Fibroblast of pulmonary artery (primary cell): ENCODE results near the gene CALHM5.

ENCODE experiments used
- DNase-seq: peaks from one replicate; pipeline ENCODE4 v3.0.0-alpha.2; 2010; ENCODE audit warnings: low read depth
- H3K4me3 ChIP-seq: replicated peaks from 2 replicates; pipeline ENCODE4 v1.5.1; 2011; ENCODE audit warnings: low read depth, mild to moderate bottlenecking, control low read depth, low read length, moderate library complexity
- TF ChIP-seq, protein P1 (sequence below): IDR thresholded peaks from 2 replicates; pipeline ENCODE4 v1.5.1; 2011; ENCODE audit warnings: mild to moderate bottlenecking, control low read depth, low read length, inconsistent platforms; ENCODE audit errors: missing control alignments

Gene CALHM5, protein sequence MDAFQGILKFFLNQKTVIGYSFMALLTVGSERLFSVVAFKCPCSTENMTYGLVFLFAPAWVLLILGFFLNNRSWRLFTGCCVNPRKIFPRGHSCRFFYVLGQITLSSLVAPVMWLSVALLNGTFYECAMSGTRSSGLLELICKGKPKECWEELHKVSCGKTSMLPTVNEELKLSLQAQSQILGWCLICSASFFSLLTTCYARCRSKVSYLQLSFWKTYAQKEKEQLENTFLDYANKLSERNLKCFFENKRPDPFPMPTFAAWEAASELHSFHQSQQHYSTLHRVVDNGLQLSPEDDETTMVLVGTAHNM

DNA sequence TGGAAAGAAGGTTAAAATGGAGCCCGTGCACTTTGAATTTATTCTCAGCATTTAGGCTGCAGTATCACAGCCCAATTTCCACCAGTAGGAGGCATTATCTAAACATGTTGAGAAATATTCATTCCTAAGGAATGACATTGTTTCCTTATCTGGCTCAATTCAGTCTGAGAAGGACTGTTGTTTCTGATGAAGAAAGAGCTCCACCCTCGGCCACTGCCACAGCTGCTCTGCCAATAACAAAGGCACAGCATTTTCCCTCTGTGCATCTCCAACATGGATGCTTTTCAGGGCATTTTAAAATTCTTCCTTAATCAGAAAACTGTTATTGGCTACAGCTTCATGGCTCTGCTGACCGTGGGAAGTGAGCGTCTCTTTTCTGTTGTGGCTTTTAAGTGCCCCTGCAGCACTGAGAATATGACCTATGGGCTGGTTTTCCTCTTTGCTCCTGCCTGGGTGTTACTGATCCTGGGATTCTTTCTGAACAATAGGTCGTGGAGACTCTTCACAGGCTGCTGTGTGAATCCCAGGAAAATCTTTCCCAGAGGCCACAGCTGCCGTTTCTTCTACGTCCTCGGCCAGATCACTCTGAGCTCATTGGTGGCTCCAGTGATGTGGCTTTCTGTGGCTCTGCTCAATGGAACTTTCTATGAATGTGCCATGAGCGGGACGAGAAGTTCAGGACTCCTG, at the start of gene CALHM5:
Gene CALHM5 (plus strand): TSS at position 216 of the 687 bp plus-strand sequence. CDS start 58 bp downstream, at position 274.
- TF ChIP-seq, protein P1, sequence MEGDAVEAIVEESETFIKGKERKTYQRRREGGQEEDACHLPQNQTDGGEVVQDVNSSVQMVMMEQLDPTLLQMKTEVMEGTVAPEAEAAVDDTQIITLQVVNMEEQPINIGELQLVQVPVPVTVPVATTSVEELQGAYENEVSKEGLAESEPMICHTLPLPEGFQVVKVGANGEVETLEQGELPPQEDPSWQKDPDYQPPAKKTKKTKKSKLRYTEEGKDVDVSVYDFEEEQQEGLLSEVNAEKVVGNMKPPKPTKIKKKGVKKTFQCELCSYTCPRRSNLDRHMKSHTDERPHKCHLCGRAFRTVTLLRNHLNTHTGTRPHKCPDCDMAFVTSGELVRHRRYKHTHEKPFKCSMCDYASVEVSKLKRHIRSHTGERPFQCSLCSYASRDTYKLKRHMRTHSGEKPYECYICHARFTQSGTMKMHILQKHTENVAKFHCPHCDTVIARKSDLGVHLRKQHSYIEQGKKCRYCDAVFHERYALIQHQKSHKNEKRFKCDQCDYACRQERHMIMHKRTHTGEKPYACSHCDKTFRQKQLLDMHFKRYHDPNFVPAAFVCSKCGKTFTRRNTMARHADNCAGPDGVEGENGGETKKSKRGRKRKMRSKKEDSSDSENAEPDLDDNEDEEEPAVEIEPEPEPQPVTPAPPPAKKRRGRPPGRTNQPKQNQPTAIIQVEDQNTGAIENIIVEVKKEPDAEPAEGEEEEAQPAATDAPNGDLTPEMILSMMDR = peak; percentile 76
- peak within 1 kb of the TSS; percentile 59 for H3K4me3 ChIP-seq
- DNase-seq = peak; percentile 96

DNA sequence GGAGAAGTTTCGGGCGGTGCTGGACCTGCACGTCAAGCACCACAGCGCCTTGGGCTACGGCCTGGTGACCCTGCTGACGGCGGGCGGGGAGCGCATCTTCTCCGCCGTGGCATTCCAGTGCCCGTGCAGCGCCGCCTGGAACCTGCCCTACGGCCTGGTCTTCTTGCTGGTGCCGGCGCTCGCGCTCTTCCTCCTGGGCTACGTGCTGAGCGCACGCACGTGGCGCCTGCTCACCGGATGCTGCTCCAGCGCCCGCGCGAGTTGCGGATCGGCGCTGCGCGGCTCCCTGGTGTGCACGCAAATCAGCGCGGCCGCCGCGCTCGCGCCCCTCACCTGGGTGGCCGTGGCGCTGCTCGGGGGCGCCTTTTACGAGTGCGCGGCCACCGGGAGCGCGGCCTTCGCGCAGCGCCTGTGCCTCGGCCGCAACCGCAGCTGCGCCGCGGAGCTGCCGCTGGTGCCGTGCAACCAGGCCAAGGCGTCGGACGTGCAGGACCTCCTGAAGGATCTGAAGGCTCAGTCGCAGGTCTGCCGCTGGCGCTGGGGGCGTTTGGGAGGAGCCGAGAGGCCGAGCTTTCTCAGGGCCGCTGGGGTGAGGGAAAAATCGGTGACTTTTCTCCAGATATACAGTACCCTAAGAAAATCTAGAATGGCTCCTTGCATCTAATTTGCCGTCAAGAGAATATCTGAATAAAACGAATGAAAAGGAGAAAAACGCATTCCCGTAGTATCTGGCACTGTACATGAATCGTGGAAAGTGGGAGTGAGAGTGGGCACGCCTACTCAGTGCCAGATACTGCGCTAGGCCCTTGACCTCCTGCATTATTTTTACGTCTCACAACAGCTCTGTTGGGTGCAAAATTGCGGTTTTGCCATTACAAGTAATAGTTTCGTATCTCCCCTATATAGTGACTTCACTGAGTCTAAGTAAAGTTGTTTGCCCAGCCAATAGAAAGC, 49.2 kb upstream of the CALHM5 start:
- peak; percentile 58 for DNase-seq
- TF ChIP-seq, protein P1 = no peak
- H3K4me3 ChIP-seq = peak overlapping the region; percentile 24

DNA sequence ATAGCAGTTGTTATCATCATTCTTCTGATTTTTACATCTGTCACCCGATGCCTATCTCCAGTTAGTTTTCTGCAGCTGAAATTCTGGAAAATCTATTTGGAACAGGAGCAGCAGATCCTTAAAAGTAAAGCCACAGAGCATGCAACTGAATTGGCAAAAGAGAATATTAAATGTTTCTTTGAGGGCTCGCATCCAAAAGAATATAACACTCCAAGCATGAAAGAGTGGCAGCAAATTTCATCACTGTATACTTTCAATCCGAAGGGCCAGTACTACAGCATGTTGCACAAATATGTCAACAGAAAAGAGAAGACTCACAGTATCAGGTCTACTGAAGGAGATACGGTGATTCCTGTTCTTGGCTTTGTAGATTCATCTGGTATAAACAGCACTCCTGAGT, 48.1 kb upstream of the CALHM5 start:
- TF ChIP-seq, protein P1 = no peak
- no peak for DNase-seq
- no peak overlapping the region for H3K4me3 ChIP-seq

DNA sequence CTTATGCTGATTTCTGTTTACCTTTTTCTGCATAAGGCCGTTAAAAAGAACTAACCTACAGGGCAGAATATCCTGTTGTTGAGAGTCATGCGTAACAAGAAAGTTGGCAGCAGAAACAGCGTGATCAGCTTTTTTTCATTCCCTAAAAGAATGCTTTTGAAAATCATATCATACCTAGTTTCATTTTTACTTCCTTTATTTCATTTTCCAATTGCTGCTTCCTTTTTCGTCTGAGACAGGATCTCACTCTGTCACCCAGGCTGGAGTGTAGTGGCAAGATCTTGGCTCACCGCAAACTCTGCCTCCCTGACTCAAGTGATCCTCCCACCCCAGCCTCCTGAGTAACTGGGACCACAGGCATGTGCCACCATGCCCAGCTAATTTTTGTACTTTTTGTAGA, 46.2 kb upstream of the CALHM5 start:
- TF ChIP-seq, protein P1 = no peak
- no peak overlapping the region for H3K4me3 ChIP-seq
- DNase-seq = no peak

DNA sequence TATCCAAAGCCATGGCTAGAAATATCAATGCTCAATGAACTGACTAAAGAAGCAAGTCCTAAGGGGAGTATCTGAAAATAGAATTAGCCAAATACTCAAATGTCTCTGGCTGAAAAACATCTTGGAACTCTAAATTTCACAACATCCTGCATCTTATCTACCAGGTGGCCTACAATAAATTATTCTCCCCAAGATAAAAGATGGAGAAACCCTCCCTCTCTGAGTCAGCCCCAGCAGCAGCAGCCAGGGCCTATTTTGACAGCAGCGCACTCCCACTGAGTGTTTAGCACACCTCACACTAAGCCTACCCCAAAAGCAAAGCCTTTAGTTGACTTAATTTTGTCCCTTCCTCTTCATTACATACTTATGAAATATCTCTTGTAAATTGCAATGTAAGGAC, 44.3 kb upstream of the CALHM5 start:
- H3K4me3 ChIP-seq = no peak overlapping the region
- TF ChIP-seq, protein P1 = no peak
- DNase-seq = peak; percentile 75

DNA sequence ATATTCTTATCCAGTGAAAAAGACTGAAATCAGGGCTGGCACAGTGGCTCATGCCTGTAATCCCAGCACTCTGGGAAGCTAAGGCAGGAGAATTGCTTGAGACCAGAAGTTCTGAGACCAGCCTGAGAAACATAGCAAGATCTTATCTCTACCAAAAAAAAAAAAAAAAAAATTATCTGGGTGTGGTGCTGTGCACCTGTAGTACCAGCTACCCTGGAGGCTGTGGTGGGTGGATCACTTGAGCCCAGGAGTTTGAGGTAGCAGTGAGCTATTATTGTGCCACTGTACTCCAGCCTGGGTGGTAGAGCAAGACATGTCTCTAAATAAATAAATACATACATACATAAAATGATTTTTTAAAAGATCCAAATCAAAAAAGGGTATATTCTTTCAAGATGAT, 43.9 kb upstream of the CALHM5 start:
- no peak for DNase-seq
- TF ChIP-seq, protein P1 = no peak

More for the DNA sequence above, 43.9 kb upstream of the CALHM5 start:
- H3K4me3 ChIP-seq = no peak overlapping the region
